ENCODE measurements around the gene AKAP12.

AKAP12 gene

GRCh38 chr6:151240791-151241642 is 1.2 kb downstream of the AKAP12 start:
- no peak for FAIRE-seq

DNA sequence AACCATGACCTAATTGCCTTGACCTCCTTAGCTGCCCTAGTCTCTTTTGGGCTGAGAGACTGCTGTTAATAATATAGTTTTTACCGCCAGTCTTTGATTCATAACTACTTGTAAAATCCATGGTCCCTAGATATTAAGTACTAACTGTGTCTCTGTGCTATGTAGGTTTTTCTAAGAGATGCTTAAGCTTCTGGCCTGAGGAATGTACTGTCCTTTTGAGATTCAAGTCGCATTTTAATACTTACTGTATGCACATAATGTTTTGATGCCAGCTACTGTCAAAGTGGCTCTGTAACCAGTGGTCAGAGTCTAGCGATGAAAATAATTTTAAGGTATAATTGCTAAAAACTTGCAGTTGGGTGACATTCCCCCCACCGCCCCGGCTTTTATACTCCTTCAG is 2.1 kb downstream of the AKAP12 start:
- FAIRE-seq = no peak

GRCh38 chr6:151242420-151242861 is 2.7 kb downstream of the AKAP12 start:
- FAIRE-seq = no peak

DNA sequence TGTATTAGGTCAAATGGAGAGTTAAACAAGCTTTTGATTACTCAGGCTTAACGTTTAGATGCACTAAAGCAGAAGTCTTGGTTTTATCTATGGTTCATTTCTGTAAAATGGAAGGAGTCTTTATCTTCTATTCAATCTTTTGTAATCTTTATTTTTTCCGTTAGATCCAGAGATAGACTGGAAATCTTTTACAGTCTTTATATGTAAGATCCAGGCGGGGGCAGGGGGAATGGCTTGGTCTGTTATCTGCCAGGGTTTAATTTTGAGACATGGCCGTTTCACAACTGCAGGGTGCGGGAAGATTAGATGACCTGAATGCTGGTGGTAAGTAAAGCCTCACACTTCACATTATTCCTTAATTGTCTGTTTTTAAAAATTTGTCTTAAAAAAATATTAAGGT is 3.7 kb downstream of the AKAP12 start:
- FAIRE-seq = no peak

- FAIRE-seq = no peak
These were observed 7.7 kb downstream of the AKAP12 start for GRCh38 chr6:151247490-151247889.

DNA sequence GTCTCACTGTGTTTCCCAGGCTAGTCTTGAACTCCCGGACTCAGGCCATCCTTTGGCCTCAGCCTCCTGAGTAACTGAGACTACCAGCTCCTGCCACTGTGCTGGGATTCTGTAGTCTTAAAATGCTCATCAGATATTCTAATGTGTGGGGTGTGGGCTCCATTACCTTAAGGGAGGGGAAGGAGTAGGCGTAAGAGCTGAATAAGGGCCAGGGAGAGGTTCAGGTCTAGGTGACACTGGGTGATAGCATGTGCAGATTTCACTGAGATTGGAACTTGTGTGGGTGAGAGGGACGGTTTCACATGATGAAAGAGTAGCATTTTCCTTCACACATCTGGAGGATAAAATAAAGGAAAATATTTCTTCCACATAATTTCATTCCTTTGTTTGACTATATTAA is 8.5 kb downstream of the AKAP12 start:
- no peak for FAIRE-seq

DNA sequence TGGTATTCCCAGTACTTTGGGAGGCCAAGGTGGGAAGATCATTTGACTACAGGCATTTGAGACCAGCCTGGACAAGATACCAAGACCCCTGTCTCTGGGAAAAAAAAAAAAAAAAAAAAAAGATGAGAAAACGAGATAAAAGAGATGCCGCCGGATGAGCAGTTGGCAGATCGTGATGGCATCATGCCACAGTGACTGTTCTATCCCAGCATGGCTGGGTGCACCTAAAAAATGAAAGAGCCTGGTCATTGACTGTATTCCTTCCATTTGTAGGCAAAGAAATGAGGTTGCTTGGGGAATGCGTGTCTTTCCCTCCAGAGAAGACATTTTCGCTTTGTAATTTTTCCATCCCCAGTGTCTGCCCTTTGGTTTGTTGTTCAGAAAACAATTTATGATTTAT is 12.9 kb downstream of the AKAP12 start:
- FAIRE-seq = no peak

GRCh38 chr6:151254451-151255081 is 14.8 kb downstream of the AKAP12 start:
- FAIRE-seq = no peak

GRCh38 chr6:151255811-151256210 is 16.0 kb downstream of the AKAP12 start:
- no peak for FAIRE-seq

DNA sequence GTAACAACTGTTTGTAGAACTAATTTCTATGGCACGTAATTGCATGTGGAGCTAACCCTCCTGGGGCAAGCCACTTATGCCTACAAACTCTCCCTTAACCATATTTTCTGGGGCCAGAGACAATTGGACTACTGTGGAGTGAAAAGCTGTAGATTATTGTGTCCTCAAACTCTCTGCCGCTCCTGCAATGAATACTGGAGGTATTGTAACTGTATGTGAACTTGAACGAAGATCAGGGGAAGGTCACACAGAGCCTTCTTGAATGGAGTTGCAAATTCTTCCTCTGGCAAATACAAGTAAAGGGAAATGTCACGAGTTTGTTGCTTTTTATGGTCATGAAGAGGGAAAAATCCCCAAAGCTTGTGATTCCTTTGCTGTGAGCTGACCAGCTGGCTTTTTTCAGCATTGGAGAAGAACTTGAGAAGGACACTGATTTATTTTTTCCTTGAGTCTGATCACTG is 18.2 kb downstream of the AKAP12 start:
- no peak for FAIRE-seq

GRCh38 chr6:151260205-151260604 is 20.4 kb downstream of the AKAP12 start:
- no peak for FAIRE-seq

DNA sequence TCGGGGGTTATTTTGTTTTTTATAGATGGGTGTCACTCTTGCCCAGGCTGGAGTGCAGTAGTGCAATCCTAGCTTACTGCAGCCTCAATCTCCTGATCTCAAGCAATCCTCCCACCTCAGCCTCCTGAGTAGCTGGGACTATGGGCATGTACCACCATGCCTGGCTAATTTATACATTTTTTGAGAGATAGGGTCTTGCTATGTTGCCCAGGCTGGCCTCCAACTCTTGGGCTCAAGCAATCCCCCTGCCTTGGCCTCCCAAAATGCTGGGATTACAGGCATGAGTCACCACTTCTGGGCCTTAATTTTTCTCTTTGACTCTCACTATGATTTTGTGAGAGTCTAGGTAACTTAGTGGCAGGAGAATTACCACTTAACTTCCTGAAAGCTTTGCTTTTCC is 23.3 kb downstream of the AKAP12 start:
- FAIRE-seq = no peak

DNA sequence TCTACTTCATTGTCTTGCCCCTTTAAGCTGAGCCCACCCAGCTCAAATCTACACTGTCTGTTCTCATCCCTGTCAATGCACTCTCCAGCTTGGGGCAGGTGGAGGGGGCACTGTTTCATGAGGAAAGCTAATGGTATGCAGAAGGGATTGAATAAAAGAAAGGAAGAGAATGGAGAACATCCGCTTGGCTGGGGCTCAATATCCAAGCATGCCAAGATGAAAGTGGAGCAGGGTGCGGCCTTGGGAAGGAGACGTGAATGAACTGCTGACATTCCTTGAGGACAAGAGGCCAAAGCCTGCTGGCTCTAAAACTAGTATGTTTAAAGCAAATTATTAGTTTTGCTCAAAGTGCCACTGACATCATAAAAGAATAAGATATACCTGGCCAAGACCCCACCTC is 24.2 kb downstream of the AKAP12 start:
- no peak for FAIRE-seq

GRCh38 chr6:151265282-151265681 is 25.5 kb downstream of the AKAP12 start:
- no peak for FAIRE-seq

DNA sequence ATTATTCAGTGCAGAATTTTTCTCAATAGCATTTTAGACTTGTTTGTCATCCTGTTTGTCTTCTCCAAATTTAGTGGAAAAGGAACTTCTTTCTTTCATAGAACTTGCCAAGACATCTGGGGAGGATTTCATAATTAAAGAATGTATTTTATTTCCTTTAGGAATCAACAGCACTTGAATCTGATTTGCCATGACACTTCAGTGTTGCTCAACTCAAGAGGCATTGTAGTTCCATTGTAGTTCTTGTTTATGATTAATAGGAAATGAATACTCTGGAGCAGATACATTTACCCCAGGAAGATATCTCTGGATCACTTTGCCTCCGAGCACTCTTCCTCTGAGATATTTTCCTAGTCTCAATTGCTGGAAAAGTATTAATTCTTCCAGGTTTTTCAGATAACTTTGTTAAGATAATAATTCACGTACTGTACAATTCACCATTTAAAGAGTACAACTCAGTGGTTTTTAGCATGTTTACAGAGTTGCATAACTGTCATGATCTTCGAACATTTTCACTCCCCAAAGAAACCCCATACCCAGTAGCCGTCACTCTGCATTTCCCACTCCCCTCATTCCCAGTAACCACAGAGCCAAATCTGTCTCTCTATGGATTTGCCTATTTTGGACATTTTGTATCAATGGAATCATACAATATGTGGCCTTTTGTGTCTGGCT is 29.7 kb downstream of the AKAP12 start:
- FAIRE-seq = no peak

GRCh38 chr6:151275121-151275520 is 35.4 kb downstream of the AKAP12 start:
- no peak for FAIRE-seq

- FAIRE-seq = no peak
These were observed 35.8 kb downstream of the AKAP12 start for GRCh38 chr6:151275566-151275965.

DNA sequence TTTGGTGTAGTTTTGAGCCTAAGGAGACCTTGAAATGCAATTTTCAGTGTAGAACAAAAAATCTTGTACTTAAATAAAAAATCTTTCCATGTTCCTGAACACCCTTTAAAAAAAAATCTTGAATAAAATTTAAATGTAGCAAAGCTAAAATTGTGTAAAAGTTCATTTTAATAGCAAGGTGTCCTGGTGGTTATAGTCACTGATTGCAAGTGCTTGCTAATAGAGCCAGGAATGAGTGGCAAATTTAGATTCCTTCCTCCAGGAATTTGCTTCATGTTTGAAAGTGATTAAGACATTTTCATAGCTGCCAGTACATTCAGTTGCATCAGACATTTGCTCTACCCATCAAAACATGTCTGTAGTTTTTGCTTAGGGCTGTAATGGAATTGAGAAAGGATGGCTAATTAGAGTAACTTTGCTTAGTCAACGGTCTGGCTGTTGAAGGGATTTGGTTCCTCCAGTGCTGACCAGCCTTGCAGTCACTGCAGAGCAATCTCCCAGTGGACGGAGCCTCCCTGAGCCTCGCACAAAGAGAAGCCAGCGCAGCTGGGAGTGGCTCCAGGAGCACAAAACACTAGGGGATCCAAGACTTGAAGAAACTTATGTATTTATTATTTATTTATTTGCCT is 36.5 kb downstream of the AKAP12 start:
- FAIRE-seq = no peak

DNA sequence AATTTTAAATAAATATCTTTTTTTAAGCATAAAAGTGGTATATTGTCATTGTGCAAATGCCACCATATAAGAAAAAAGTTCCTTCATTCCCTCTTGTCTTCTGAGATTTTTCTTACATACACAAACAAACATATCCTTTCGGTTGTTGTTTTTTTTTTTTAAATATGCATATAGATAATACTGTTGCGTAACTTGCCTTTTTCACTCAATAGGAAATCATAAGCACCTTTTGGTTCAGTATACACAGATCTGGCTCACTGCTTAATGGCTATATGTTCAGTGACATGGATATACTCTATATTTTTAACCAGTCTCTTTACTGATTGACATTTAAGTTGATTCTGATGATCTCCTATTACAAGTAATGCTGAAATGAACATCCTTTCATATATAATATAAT is 40.1 kb downstream of the AKAP12 start:
- FAIRE-seq = no peak

GRCh38 chr6:151280859-151281258 is 41.1 kb downstream of the AKAP12 start:
- FAIRE-seq = no peak

GRCh38 chr6:151284012-151284411 is 44.2 kb downstream of the AKAP12 start:
- FAIRE-seq = no peak

DNA sequence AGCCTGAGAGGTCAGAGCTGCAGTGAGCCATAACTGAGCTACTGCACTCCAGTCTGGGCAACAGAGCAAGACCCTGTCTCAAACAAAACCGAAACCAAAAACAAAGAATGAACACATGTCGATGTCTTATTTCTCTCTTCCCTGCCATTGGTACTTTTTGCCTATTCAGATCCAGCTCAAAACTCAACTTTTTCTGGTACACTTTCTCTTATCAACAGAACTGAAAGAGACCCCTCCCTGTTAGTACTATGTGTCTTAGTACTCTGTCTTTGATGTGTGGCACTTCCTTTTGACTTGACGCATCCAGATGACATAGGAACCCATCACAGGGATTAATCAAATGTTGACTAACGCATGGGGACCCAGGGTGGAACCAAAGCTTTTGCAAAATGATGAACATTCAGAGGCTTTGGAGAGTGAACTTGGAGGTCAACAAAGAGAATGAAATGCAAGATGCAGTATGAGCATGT is 44.8 kb downstream of the AKAP12 start:
- no peak for FAIRE-seq

GRCh38 chr6:151285122-151285521 is 45.4 kb downstream of the AKAP12 start:
- FAIRE-seq = no peak
